Measurements from ENCODE around the gene TSPO2.

Gene TSPO2

GRCh38 chr6:41027799-41028560 lies 14.3 kb upstream of the TSPO2 start:
- FAIRE-seq = no peak

GRCh38 chr6:41028561-41029412 lies 13.5 kb upstream of the TSPO2 start:
- no peak for FAIRE-seq

- no peak for FAIRE-seq
Measured at GRCh38 chr6:41032830-41033229, 9.4 kb upstream of the TSPO2 start.

DNA sequence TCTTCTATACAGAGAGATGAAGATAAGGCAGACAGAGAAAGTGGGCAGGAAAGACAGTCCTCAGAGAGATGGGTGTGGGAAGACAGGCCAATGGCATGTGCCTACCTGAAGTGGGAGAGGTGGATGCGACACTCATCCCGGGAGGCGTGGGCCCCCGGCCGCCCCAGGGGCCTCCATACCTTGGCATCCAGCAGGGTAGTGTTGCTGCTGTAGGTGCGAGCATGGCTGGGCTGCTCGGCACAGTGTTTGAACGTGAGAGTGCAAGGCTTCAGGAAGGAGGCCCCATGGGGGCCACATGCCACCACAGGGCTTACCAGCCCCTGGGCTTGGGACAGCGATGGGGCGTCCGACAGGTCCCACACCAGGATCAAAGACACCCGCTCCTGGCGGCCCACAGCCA lies 8.5 kb upstream of the TSPO2 start:
- no peak for FAIRE-seq

DNA sequence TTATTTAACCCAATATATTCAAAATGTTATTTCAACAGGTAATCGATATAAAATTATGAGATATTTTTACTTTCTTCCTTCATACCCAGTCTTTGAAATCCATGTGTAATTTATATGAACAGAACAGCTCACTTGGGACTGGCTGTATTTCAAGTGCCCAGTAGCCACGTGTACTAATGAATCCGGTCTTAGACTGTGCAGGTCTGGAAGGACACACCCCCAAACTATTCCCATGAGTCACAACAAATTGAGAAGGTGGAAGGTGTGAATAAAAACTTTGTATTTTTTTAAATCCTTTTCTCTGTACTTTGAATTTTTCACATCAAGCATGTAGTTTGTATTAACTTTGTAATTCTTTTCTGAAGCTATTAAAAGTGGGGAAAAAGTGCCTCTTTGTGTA lies 6.1 kb upstream of the TSPO2 start:
- FAIRE-seq = no peak

DNA sequence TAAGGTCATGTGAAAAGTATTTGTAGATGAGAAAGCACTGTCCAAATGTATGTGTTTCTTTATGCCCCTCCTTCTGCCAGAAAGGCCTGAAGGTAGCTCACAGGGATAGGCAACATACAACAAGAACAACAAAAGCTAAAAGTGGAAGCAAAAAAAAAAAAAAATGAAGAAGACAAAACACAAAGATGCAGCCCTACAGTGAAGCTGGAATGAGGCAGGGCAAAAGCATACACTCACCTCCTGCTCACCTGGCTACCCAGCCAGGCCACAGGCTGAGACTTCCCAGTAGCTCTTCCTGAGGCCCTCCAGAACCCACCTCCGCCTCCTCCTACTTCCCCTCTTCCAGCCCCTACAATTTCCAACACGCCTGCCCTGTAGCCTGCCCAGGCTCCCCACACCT lies 5.7 kb upstream of the TSPO2 start:
- FAIRE-seq = no peak

DNA sequence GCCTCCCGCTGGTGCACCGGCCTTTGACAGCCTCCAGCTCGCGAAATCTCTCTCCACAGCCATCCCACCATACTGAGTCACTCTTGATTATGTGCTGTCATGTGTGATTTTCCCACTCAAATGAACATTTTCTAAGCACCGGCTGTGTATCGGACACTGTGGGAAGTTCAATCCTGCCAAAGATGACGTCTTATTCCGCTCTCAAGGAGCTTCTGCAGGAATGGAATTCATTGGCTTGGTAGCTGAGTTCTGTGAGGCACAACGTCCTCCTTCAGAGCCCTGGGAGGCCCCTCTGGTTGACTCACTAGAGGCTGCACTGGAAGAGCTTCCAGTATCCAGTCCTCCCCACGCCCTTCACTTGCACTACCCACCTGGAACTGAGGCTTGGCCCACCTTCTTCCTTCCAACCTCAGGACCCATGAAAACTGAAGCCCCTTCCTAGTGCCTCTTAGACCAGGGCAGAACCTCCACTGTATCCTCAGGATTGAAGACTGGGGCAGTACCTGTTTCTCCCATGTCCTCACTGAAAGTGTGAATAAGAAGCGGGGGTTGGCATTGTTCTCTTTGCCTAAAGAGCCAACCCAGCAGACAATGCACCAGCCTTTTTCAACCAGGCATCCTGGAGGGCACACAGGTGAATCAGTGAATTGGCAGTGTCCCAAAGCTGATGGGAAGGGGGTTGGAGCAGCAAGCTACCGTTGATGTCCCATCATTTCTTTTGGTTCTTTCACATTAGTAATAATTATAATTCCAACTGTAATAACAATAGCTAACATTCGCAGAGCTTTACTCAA lies 5.0 kb upstream of the TSPO2 start:
- no peak for FAIRE-seq

DNA sequence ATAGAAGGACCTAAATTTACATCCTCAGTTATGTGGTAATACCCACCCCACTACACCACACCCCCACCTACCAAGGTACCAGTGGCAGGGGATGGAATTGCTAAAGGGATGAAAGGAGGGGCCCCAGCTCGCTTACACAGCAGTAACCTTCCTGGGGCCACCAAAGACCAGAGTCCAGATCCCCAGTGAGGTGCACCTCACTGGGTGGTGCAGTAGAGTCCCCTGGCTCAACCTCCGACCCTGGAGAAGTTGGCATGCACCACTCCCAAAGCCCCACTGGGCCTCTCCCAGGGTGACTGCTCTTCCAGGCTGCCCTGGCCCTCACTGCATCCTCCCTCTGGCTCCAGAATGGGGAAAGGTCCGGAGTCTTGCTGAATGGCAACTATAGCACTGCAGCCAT lies 4.1 kb upstream of the TSPO2 start:
- FAIRE-seq = no peak

DNA sequence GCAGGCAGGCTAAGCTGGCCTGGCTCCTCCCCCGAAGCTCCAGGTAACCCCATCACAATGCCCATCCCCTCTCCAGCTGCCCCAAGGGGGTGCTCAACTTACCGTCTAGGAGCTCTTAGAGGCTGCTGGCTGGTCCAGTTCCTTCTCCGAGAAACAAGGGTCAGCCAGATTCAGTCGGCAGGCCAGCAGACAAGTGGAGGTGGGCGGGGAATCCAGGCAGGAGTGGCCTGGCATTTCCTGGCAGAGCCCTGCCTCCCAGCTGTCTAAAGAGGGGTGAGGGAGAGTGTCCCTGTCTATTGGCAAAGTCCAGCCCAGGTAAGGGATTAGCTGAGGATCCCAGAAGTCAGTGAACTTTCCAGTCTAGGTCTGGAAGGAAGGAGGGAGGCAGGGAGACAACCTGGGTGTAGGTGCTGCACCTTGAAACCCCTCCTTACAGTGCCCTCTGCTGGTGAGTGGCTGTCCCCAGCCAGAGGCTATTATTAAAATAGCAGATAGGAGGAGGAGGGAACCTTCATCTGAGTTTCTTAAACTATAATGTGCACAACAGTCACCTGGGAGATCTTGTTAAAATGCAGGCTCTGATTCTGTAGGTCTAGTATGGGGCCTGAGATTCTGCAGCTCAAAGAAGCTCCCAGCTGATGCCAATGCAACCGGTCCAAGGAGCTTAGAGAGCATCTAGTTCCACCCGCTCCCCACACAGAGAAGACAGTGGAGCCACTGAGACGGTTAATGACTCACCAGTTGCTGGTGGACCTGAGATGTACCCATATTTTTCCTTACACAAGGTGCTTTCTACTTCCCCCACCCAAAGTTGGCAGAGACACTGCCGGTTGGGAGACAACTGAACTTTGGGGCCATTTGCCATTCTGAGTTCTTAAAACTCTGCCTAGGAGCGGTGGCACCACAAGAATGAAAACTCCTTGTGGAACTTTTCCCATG lies 2.9 kb upstream of the TSPO2 start, which contains the start of gene UNC5CL:
TSS of gene UNC5CL (minus strand) at position 162 of the 939 bp plus-strand sequence. CDS start 4,147 bp downstream, outside the sequence.
- FAIRE-seq = no peak

DNA sequence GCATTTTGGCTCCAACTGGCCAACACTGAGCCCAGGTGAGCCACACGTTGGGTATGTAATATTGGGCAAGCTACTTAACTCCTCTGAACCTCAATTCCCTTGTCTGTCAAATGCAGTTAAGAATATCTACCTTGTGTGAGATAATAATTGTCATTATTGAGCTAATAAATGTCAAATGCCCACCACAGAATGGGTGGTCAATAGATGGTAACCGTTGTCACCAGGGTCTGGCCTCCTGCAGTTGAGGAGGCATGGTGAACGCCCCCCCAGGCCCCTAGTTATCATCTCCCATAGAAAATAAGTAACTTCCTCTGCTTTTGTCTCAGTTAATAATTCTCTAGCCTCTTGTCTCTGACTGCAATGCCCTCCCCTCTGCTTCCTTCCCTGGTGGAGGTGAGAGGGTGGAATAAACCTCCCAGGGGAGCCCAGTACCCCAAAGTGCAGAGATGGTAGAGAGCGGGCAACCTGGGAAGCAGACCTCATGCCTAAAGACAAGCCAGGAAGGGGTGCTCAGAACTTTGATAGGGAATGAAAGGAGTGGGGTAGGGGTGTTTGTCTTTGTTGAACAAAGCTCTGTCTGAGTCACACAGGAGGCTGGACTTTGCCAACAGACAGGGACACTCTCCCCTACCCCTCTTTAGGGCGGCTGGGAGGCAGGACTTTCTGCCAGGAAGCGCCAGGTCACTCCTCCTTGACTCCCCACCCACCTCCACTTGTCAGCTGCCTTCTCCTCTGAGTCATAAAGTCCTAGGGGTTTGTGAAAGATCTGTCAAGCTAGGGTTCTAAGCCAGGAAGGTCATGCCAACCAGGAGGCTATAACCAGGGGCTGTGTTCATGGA lies 1.9 kb upstream of the TSPO2 start:
- FAIRE-seq = no peak

DNA sequence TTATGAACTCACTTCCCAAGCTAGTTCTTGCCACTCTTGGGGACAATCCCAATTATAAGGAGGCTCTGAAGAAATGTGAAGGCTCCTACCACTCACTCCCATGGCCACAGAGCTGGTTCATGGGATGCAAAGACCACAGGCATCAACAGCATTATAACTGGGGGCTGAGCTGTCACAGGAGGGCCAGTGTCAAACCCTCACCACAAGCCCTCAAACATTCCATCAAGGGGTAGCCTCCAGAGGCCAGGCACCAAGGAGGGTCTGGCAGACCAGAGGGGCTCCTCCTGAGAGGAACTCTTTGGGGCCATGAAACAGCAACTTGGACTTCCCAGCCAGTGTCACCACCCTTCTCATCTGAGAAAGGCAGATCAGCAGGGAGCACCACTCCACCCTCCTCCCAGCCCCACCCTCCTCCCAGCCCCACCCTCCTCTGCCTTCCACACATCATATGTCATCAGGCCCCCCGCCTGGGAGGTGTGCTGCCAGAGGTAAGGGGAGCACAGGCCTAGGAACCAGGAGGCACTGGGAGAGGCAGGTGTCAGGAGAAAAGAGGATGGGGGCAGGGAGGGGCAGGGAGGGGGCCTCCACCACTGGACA lies 1.2 kb upstream of the TSPO2 start:
- FAIRE-seq = no peak

- no peak for FAIRE-seq
Measured at GRCh38 chr6:41043151-41043550, 884 bp downstream of the TSPO2 start.

DNA sequence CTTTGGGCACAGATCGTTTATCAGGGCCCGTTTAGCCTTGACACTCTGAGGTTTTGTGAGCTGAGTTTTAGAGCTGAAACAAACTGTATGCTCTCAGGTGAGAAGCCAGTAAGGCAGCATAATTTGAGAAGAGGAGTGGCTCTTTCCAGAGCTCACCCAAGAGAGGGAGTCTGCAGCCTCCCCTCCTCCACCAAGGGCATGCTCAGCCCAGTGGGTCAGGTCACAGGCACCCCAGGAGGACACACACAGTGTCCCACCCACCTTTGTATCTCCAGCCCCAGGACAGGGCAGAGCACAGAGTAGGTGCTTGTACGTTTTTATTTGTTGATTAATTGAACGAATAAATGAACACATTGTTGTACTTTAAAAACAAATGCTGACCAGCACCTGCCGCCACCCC lies 3.4 kb downstream of the TSPO2 start:
- FAIRE-seq = no peak

DNA sequence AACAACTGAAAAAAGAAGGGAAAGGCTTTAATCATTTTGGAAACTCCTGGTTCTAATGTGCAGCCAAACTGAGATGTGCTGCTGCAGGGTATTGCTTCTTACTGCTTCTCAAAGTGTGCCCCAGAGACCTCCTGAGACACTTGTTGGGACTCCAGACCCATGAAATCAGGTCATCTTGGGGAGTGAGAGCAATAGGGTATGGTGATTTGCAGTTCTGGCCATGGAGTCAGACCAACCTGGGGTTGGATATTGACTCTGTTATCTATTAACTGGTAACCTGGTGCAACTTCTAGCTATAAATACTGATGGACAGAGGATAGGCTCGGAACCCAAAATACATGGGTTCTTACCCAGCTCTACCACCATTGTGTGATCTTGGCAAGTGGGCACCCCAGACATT lies 3.8 kb downstream of the TSPO2 start:
- no peak for FAIRE-seq

- no peak for FAIRE-seq
Measured at GRCh38 chr6:41047306-41047705, 5.0 kb downstream of the TSPO2 start.

- no peak for FAIRE-seq
Measured at GRCh38 chr6:41047745-41048732, 5.8 kb downstream of the TSPO2 start.

- FAIRE-seq = no peak
Measured at GRCh38 chr6:41049521-41049920, 7.3 kb downstream of the TSPO2 start.

DNA sequence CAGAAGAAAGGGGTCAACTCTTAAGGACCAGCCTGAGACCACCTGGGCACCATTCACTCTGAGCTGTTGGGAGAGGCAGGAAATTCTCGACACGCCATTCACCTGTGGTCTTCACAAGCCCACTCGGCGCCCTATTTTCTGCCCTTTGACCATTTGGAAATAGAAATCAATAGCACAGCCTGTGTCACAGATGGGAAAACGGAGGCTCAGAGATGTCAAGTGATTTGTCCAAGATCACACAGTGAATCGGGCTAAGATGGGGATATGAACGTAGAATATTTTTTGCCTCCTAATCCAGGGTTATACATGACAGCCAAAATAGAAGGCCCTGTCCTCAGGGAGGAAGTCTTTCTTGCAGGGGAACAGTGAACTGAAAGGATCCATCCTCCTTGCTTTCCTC lies 7.7 kb downstream of the TSPO2 start:
- no peak for FAIRE-seq

DNA sequence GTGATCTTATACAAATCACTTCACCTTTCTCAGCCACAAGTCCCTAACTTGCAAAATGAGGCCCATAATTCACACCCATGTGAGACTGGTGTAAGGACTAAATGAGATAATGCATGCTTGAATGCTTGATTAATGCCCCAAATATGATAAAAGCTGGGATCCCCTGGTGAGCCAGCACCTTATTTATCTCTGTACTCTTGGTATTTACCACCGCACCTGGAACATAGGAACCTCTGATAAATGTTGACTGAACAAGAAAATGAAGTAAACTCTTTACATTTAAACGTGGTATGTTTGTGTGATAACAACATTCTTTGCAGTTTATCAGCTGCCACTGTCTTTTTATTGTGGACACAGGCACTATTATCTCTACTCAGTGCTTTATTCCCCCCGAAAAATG lies 8.3 kb downstream of the TSPO2 start:
- FAIRE-seq = no peak

DNA sequence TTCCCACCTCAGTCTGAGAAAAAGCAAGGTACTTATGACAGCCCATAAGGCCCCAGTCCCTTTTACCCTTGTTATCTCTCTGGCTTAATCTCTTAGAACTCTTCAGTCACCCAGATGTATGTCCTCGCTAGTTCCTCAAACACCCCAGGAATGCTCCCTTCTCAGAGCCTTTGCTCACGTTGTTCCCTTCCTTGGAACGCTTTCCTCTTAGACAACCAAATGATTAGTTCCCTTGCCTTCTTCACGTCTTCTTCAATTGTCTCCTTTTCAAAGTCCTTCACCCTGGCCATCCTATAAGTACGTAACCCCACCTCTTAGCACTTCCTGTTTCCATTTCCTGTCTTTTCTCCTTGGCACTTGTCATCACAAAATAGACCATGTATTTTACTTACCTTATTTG lies 9.6 kb downstream of the TSPO2 start:
- no peak for FAIRE-seq

Data from G401.6 (cell line).